Prostate gland (tissue), 2 donors: ENCODE results near the gene LDLRAD4.

Source experiments
- CTCF ChIP-seq, 4 experiments: fragments of 200-600 bp in 2 of 4; fragments of 450-650 bp in 2 of 4; sonication (generic) in 2 of 4; IDR thresholded peaks; 1 replicate in 3 of 4; 2 replicates in 1 of 4; pipeline ENCODE4 v1.5.1; 2016 to 2019; ENCODE audit warnings: antibody characterized with exemption in 4 of 4, mild to moderate bottlenecking in 2 of 4, moderate library complexity in 2 of 4
- POLR2A ChIP-seq: fragments of 450-650 bp; IDR thresholded peaks from one replicate; pipeline ENCODE4 v1.6.1; 2016; ENCODE audit warnings: antibody characterized with exemption, mild to moderate bottlenecking

GRCh38 chr18:13246121-13246520 is 27.6 kb downstream of the LDLRAD4 start:
- TF ChIP-seq CTCF (IDR thresholded peaks at IDR 0.05) (no peak), POLR2A (no peak)
